Measurements from ENCODE around the gene FKBP1B.

DNA sequence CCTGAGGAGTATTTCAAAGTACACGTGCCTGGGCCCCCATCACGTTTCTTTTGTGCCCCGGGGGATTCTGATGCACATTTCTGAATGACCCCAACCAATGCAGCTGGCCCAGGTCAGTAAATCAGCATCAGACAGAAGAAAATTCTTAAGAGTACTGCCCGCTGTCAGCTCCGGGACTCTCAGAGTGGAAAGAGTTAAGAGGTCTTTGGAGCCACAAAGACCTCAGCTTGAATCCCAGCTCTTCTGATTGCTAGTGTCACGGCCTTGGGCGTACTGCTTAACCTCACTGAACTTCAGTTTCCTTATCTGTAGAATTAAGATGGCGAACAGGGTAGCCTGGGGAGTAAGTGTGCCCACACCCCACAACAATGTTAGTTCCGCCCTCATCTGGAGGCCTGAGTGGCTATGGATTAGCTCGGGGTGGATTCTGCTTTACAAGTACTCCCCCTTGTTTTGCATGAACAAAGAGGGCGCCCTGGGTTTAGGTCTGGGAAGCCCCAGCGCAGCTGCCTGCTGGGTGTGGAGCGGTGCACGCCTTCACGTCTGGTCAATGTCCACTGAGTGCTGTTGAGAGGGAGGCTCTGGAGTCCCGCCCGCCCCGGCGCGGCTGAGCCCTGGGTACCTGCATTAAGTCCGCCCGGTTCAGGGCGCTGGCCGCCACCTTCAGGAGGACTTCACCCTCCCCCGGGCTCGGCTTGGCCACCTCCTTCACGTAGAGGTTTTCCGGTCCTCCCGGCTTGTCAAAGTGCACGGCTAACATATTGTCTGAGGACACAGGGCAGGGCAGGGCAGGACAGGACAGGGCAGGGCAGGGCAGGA, 34.2 kb downstream of the FKBP1B start:
- TF ChIP-seq ZC3H10 (CRISPR knock-in tag; IDR thresholded peaks at IDR 0.05) (no peak), CREB5 (CRISPR knock-in tag; IDR thresholded peaks at IDR 0.05; ENCODE audit: low read depth) (no peak), GLIS3 (CRISPR knock-in tag; IDR thresholded peaks at IDR 0.05) (no peak), RARB (CRISPR knock-in tag; IDR thresholded peaks at IDR 0.05) (no peak), ESRRG (CRISPR knock-in tag; IDR thresholded peaks at IDR 0.05) (0 out of 2 replicates have a peak, but pooled peaks have one; percentile 16), CSDC2 (CRISPR knock-in tag; IDR thresholded peaks at IDR 0.05) (no peak), ZNF70 (CRISPR knock-in tag; IDR thresholded peaks at IDR 0.05) (no peak; the same call in 1 of the 2 replicates), ZNF565 (CRISPR knock-in tag; conservative IDR thresholded peaks at IDR 0.05; ENCODE audit: low read depth) (no peak), PATZ1 (CRISPR knock-in tag; IDR thresholded peaks at IDR 0.05; ENCODE audit: borderline replicate concordance) (0 out of 2 replicates have a peak, but pooled peaks have one; percentile 7), ZFP3 (CRISPR knock-in tag; IDR thresholded peaks at IDR 0.05) (no peak), BACH2 (CRISPR knock-in tag; IDR thresholded peaks at IDR 0.05; ENCODE audit: borderline replicate concordance) (no peak), ZNF8 (CRISPR knock-in tag; IDR thresholded peaks at IDR 0.05) (0 out of 2 replicates have a peak, but pooled peaks have one; percentile 8), ZFP30 (CRISPR knock-in tag; IDR thresholded peaks at IDR 0.05) (0 out of 2 replicates have a peak, but pooled peaks have one; percentile 2)
- TF ChIP-seq, protein P1, sequence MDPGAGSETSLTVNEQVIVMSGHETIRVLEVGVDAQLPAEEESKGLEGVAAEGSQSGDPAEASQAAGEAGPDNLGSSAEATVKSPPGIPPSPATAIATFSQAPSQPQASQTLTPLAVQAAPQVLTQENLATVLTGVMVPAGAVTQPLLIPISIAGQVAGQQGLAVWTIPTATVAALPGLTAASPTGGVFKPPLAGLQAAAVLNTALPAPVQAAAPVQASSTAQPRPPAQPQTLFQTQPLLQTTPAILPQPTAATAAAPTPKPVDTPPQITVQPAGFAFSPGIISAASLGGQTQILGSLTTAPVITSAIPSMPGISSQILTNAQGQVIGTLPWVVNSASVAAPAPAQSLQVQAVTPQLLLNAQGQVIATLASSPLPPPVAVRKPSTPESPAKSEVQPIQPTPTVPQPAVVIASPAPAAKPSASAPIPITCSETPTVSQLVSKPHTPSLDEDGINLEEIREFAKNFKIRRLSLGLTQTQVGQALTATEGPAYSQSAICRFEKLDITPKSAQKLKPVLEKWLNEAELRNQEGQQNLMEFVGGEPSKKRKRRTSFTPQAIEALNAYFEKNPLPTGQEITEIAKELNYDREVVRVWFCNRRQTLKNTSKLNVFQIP (CRISPR knock-in tag; IDR thresholded peaks at IDR 0.05; ENCODE audit: borderline replicate concordance, low read depth), result no peak
